GM12801 (cell line): Measurements from ENCODE around the gene IQSEC1.

Experiments
- TF ChIP-seq, protein P1 (sequence below): IDR thresholded peaks from one replicate; pipeline ENCODE4 v1.5.1; 2011; ENCODE audit warnings: control low read depth; ENCODE audit not compliant: insufficient read length; ENCODE audit errors: extremely low read depth

Gene IQSEC1

GRCh38 chr3:12941495-12942023 is 131.7 kb downstream of the IQSEC1 start:
- TF ChIP-seq, protein P1, sequence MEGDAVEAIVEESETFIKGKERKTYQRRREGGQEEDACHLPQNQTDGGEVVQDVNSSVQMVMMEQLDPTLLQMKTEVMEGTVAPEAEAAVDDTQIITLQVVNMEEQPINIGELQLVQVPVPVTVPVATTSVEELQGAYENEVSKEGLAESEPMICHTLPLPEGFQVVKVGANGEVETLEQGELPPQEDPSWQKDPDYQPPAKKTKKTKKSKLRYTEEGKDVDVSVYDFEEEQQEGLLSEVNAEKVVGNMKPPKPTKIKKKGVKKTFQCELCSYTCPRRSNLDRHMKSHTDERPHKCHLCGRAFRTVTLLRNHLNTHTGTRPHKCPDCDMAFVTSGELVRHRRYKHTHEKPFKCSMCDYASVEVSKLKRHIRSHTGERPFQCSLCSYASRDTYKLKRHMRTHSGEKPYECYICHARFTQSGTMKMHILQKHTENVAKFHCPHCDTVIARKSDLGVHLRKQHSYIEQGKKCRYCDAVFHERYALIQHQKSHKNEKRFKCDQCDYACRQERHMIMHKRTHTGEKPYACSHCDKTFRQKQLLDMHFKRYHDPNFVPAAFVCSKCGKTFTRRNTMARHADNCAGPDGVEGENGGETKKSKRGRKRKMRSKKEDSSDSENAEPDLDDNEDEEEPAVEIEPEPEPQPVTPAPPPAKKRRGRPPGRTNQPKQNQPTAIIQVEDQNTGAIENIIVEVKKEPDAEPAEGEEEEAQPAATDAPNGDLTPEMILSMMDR = no peak

- TF ChIP-seq, protein P1 = no peak
These were observed 132.4 kb downstream of the IQSEC1 start for GRCh38 chr3:12940854-12941253.

GRCh38 chr3:12939137-12939536 is 134.1 kb downstream of the IQSEC1 start:
- TF ChIP-seq, protein P1 = no peak

DNA sequence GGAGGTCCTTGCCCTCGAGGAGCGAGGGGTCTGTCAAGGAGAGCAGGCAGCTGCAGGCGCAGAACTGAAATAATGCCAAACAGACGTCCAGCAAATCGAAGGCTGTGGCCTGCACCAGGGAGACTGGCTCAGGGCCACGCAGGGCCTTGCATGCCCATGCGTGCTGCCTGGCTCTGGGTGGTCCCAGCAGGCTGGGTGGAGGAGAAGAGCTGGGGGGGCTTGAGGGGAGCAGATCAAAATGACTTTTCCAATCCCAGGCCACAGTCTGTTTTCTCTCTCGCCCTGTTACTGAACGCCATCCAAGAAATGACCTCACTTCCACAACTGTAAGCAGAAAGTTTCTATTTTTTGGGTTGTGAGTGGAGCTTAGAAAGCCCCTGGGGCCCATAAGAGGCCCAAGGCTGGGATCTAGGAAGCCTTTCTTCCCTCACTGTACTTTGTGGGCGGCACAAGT is 134.9 kb downstream of the IQSEC1 start:
- TF ChIP-seq, protein P1 = no peak

DNA sequence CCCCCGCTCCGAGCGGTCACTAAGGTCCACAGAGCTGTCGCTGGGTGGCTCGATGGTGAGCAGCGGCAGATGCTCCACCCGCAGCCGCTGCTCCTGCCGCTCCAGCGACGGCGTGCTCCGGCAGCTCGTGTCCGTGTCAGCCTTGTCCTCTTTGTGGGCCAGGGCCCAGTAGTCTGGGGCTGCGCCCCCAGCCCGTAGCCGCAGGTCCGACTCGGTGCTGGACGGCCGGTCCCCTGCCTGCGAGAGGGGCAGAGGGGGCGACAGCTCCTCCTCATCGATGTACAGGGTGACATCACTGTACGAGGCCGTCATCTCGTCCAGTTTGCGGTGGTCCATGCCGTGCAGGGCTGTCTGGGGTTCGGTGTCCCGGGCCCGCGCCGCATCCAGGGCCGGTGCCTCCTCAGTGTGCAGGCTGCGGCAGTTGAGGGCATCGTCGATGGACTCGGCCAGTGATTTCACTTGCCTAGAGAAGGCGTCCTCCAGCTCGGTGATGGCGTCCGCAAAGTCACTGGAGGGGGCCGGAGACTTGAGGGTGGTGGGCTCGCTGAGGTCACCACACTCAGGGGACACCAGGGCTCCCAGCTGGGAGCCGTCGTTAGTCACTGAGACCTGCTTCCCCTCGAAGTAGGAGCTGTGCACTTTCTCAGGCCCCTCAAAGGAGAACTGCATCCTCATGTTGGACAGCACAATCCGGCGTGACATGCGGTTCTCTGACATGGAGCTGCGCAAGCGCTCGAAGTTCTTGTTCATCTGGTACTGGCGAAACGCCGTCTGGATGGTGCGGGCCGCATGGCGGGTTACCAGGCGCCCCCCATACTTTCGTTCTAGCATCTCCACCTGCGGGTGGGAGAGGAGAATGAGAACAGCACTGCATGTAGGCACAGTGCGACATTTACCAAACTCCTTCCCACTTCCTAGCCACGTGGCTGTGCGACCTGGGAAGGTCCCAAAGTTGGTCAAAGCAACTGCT is 137.1 kb downstream of the IQSEC1 start:
- TF ChIP-seq, protein P1 = no peak

- TF ChIP-seq, protein P1 = no peak
These were observed 138.0 kb downstream of the IQSEC1 start for GRCh38 chr3:12935023-12935860.

- TF ChIP-seq, protein P1 = no peak
These were observed 138.8 kb downstream of the IQSEC1 start for GRCh38 chr3:12934431-12934830.
